ENCODE measurements around the gene DGKG.

- no peak for TF ChIP-seq CTCF (IDR thresholded peaks at IDR 0.05; ENCODE audit: low read depth, low read length, missing input control)
- no peak for TF ChIP-seq NR2F2 (IDR thresholded peaks at IDR 0.05)
- no peak for TF ChIP-seq RXRA (IDR thresholded peaks at IDR 0.05)
- TF ChIP-seq, protein P1, sequence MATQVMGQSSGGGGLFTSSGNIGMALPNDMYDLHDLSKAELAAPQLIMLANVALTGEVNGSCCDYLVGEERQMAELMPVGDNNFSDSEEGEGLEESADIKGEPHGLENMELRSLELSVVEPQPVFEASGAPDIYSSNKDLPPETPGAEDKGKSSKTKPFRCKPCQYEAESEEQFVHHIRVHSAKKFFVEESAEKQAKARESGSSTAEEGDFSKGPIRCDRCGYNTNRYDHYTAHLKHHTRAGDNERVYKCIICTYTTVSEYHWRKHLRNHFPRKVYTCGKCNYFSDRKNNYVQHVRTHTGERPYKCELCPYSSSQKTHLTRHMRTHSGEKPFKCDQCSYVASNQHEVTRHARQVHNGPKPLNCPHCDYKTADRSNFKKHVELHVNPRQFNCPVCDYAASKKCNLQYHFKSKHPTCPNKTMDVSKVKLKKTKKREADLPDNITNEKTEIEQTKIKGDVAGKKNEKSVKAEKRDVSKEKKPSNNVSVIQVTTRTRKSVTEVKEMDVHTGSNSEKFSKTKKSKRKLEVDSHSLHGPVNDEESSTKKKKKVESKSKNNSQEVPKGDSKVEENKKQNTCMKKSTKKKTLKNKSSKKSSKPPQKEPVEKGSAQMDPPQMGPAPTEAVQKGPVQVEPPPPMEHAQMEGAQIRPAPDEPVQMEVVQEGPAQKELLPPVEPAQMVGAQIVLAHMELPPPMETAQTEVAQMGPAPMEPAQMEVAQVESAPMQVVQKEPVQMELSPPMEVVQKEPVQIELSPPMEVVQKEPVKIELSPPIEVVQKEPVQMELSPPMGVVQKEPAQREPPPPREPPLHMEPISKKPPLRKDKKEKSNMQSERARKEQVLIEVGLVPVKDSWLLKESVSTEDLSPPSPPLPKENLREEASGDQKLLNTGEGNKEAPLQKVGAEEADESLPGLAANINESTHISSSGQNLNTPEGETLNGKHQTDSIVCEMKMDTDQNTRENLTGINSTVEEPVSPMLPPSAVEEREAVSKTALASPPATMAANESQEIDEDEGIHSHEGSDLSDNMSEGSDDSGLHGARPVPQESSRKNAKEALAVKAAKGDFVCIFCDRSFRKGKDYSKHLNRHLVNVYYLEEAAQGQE (IDR thresholded peaks at IDR 0.05), result no peak
- TF ChIP-seq JUND (IDR thresholded peaks at IDR 0.05), result no peak
- TF ChIP-seq TAF1 (conservative IDR thresholded peaks at IDR 0.05), result no peak
Measured at GRCh38 chr3:186401556-186401955, 39.5 kb upstream of the DGKG start.

All from liver (tissue), 3 donors.